Small intestine (tissue), 7 donors: ENCODE data around the gene FAM107B. TPM values are rescaled to one million over a fixed set of nuclear protein-coding genes. Genes with fewer than 3 reads are reported as not detected.

Experiments
- DNase-seq, 2 donors: peaks; one replicate each; pipeline versions ENCODE4 v3.0.0 to v3.0.0-alpha.2; 2013
- FAIRE-seq: peaks from 2 replicates; lab custom pipeline; 2012; peaks lifted over from hg19 to GRCh38; lab: Jason Lieb, UNC
- H3K27ac ChIP-seq, 3 donors: one replicate each; pipeline ENCODE4 v1.5.1; 2013; ENCODE audit warnings: low read length in 2 of 3, mild to moderate bottlenecking in 2 of 3, control low read depth in 1 of 3, inconsistent platforms in 1 of 3, low read depth in 1 of 3, moderate library complexity in 1 of 3
- H3K27me3 ChIP-seq, 3 donors: one replicate each; pipeline ENCODE4 v1.6.1; 2013; ENCODE audit warnings: low read length in 3 of 3, inconsistent platforms in 1 of 3; ENCODE audit not compliant: control insufficient read depth in 3 of 3, insufficient read depth in 3 of 3
- H3K36me3 ChIP-seq, 3 donors: one replicate each; pipeline ENCODE4 v1.6.1; 2013; ENCODE audit warnings: low read length in 3 of 3, inconsistent platforms in 1 of 3, low read depth in 1 of 3, mild to moderate bottlenecking in 1 of 3, moderate library complexity in 1 of 3; ENCODE audit not compliant: control insufficient read depth in 3 of 3, insufficient read depth in 2 of 3
- H3K4me1 ChIP-seq, 3 donors: one replicate each; pipeline ENCODE4 v1.6.1; 2013; ENCODE audit warnings: low read length in 2 of 3, inconsistent platforms in 1 of 3, low read depth in 1 of 3, mild to moderate bottlenecking in 1 of 3, moderate library complexity in 1 of 3; ENCODE audit not compliant: control insufficient read depth in 3 of 3, insufficient read depth in 2 of 3
- H3K4me3 ChIP-seq, 3 donors: one replicate each; pipeline ENCODE4 v1.5.1; 2013; ENCODE audit warnings: low read length in 3 of 3, control low read depth in 1 of 3, inconsistent platforms in 1 of 3, low read depth in 1 of 3, mild to moderate bottlenecking in 1 of 3, moderate library complexity in 1 of 3
- H3K9me3 ChIP-seq, 2 donors: one replicate each; pipeline ENCODE4 v1.6.1; 2013; ENCODE audit warnings: low read depth in 1 of 2, low read length in 1 of 2; ENCODE audit not compliant: control insufficient read depth in 2 of 2, insufficient read depth in 1 of 2
- WGBS, 3 donors: extraction: QIAGEN DNeasy Blood & Tissue Kit; methylation state at CpG; one replicate each; pipeline ENCODE4 v1.1.7; 2013; 5-methylcytosine and 5-hydroxymethylcytosine counted together
- polyA plus RNA-seq, 4 donors: library from polyadenylated mRNA; stranded (reverse) in 3 of 4; unstranded in 1 of 4; fragments of 200-250 nt in 3 of 4; fragments of 120-200 nt in 1 of 4; gene quantifications; one replicate each; pipeline versions ENCODE4 v1.2.1 to v1.2.3, GENCODE V29; 2013
- donor health status: healthy with polysubstance abuse.
- donor health status: control.
- donor health status: control.
- donor health status: Bipolar disorder and iron deficiency.
- donor health status: healthy.

FAM107B gene
- polyA plus RNA-seq, 4 donors = 33.3 to 50.5 (median 38.7) TPM

DNA sequence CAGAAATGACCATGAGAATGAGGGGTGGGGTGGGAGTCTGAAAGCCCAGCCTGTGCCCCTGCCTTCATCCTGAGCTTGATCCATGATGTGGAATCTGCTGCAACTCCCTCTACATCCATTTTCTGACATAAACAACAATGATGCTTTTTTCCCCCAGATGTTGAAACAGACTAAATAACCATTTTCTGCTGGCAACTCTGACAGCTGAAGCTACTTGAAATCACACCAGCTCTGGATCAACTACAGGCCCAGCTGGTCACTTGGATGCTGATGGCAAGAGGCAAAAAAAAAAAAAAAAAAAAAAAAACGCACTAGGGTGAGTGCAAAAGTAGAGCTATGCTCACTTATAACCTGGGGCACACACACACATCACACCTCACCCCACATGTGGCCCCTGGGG is 74.2 kb downstream of the FAM107B start:
- Histone ChIP-seq H3K4me3 (no peak overlapping the region), H3K36me3 (no peaks in the 10 kb centered on the region), H3K4me1 (no peaks in the 10 kb centered on the region), H3K27ac (no peak overlapping the region), H3K9me3 (peaks cover 0 to 7% of the 10 kb centered on the region in 2 donors), H3K27me3 (peaks cover 0 to 18% (median 0%) of the 10 kb centered on the region in 3 donors)
- no CpG with 5 or more reads among the region's 1 CpG for WGBS, 3 donors
- DNase-seq = no peak
- no peak for FAIRE-seq

DNA sequence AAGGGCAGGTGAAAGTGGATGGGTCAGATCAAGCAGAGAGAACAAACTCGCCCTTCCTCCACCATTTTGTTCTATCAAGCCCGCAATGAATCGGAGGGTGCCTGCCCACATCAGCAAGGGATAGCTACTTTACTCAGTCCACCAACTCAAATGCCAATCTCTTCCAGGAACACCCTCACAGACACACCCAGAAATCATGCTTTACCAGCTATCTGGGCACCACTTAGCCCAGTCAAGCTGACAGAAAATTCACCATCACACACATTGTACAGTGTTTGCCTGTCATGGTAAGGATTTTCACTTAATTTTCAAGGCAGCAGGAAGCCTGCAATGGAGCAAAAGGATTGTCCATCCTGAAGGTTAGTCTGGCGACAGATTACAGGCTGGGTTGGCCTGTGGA is 75.2 kb downstream of the FAM107B start:
- DNase-seq (no peak), FAIRE-seq (no peak)
- no peaks in the 10 kb centered on the region for H3K4me1 ChIP-seq
- no peak overlapping the region for H3K27ac ChIP-seq
- H3K9me3 ChIP-seq = peaks cover 0 to 7% of the 10 kb centered on the region in 2 donors
- H3K36me3 ChIP-seq = no peaks in the 10 kb centered on the region
- 98 to 99% (median 99%) methylated on average over 4 of the region's 4 CpGs for WGBS, 3 donors
- no peak overlapping the region for H3K4me3 ChIP-seq
- peaks cover 0 to 18% (median 0%) of the 10 kb centered on the region in 3 donors for H3K27me3 ChIP-seq

DNA sequence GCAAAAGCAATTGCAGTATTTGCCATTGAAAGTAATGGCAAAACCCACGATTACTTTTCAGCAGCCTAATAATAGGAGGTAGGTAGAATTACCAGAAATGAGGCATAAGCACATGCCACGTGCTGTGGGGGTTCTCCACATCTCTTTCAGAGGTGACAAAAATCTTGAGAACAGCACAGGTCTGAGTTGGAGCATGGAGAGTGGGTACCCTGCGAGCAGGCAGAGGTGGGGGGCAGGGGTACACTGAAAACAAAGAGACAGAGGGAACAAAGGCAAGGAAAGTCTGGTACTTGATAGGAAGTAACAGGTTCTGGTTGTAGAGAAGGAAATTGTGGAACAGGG is 75.9 kb downstream of the FAM107B start:
- Histone ChIP-seq H3K4me1 (no peaks in the 10 kb centered on the region), H3K4me3 (no peak overlapping the region), H3K27ac (no peak overlapping the region), H3K27me3 (peaks cover 0 to 22% (median 0%) of the 10 kb centered on the region in 3 donors), H3K9me3 (peaks cover 0 to 7% of the 10 kb centered on the region in 2 donors), H3K36me3 (no peaks in the 10 kb centered on the region)
- FAIRE-seq = no peak
- 51 to 69% (median 52%) methylated on average over 3 of the region's 3 CpGs for WGBS, 3 donors
- DNase-seq = no peak

DNA sequence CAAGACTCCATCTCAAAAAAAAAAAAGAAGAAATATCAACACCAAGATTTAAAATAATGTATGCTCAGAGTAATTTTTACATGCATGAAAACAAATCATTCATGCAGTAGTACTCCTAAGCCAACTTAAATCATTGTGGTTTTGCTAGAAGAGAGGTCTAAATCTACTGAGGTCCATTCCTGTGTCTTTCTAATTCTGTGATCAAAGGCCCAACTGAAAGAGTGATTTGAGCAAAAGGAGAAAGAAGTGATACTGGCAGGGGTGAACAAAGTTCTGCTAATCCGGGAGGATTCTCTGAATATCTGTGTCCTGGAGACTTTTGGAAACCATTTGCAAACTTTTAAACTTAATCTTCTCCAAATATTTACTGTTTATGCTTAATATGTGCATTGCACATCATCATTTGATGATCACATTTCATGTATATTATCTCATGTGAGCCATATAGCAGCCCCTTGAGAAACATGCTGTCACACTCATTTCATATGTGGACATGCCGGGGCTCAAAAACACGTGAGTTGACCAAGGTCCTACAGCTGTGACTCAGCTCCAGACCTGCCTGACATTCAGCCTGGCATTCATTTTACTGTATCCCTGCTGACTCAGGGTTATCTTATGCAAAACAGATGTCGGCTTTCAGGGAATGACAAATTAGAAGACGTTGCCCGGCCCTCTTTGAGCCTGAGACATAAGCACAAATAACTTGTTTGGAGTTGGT is 76.4 kb downstream of the FAM107B start:
- H3K4me3 ChIP-seq = no peak overlapping the region
- peaks cover 0 to 7% of the 10 kb centered on the region in 2 donors for H3K9me3 ChIP-seq
- 73 to 79% (median 75%) methylated on average over 6 of the region's 6 CpGs for WGBS, 3 donors
- DNase-seq (no peak), FAIRE-seq (no peak)
- no peaks in the 10 kb centered on the region for H3K36me3 ChIP-seq
- H3K27ac ChIP-seq = no peak overlapping the region
- H3K4me1 ChIP-seq = no peaks in the 10 kb centered on the region
- peaks cover 0 to 22% (median 0%) of the 10 kb centered on the region in 3 donors for H3K27me3 ChIP-seq

DNA sequence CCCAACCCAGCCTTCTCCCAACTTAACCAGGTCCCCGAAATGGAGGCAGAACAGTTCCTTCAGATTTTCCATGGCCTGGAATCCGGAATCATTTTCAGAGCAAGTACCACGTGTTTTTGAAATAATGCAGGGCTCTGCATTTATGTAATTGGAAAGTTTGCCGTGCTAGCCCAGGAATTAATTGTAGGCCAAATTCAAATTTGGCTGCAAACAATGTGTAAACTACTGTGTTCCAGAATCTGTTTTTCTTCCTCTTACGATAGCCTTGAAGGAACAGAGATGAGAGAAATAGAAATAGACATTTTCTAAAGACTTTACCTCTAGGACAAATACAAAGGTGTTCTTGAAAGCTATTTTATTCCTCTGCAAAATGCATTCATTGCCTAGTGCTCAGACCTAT is 77.4 kb downstream of the FAM107B start:
- 72 to 94% (median 88%) methylated on average over 5 of the region's 5 CpGs for WGBS, 3 donors
- FAIRE-seq = no peak

DNA sequence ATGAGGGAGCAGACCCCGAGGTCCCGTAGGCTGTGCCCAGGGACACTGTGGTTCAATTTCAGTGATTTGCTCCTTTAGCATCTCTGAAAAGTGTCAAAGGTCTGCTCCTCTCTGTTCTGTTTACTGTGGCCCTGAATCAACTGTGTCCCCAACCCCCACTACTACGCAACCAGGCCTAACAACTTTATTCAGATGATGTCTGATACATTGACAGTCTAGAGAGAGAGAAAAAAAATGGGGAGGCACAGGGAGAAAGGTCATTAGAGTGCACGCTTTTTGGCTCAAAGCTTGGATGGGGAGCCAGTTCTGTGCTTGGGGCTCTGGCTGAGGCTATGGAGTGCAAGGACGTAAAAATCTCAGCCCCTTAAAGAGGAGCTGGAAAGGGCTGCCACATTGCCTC is 77.9 kb downstream of the FAM107B start:
- H3K9me3 ChIP-seq = peaks cover 0 to 7% of the 10 kb centered on the region in 2 donors
- WGBS, 3 donors = 84 to 87% (median 84%) methylated on average over 5 of the region's 5 CpGs
- no peaks in the 10 kb centered on the region for H3K36me3 ChIP-seq
- H3K27me3 ChIP-seq = peaks cover 0 to 22% (median 0%) of the 10 kb centered on the region in 3 donors
- H3K4me1 ChIP-seq = peaks cover 0 to 7% (median 3%) of the 10 kb centered on the region in 3 donors
- no peak for FAIRE-seq
- no peak overlapping the region for H3K4me3 ChIP-seq
- H3K27ac ChIP-seq = no peak overlapping the region
- DNase-seq = no peak

More for the DNA sequence above, 77.4 kb downstream of the FAM107B start:
- H3K27ac ChIP-seq = no peak overlapping the region
- no peaks in the 10 kb centered on the region for H3K36me3 ChIP-seq
- no peak for DNase-seq
- no peak overlapping the region for H3K4me3 ChIP-seq
- H3K27me3 ChIP-seq = peaks cover 0 to 22% (median 0%) of the 10 kb centered on the region in 3 donors
- peaks cover 0 to 7% of the 10 kb centered on the region in 2 donors for H3K9me3 ChIP-seq
- H3K4me1 ChIP-seq = peaks cover 0 to 3% (median 0%) of the 10 kb centered on the region in 3 donors

DNA sequence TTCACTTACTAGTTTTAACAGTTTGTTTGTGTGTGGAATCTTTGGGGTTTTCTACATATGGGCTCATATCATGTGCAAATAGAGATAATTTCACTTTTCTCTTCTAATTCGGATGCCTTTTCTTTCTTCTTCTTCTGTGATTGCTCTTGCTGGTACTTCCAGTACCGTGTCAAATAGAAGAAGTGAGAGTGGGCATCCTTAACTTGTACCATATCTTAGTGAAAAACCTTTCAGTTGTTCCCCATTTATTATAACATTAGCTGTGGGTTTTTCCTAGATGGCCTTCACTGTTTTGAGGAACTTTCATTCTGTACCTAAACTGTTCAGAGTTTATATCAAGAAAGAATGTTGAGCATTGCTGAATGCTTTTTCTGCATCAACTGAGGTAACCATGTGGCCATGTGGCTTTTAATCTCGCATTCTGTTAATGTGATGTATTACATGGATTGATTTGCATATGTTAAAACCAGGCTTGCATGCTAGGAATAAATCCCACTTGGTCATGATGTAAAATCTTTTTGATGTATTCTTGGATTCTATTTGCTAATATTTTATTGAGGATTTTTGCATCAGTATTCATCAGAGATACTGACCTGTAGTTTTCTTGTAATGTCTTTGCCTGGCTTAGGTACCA is 78.7 kb downstream of the FAM107B start:
- Histone ChIP-seq H3K27me3 (peaks cover 0 to 22% (median 0%) of the 10 kb centered on the region in 3 donors), H3K9me3 (peaks cover 0 to 7% of the 10 kb centered on the region in 2 donors), H3K4me1 (peaks cover 0 to 10% (median 3%) of the 10 kb centered on the region in 3 donors), H3K4me3 (no peak overlapping the region), H3K27ac (no peak overlapping the region), H3K36me3 (no peaks in the 10 kb centered on the region)
- 89 to 91% (median 90%) methylated on average over 3 of the region's 3 CpGs for WGBS, 3 donors
- DNase-seq (no peak), FAIRE-seq (no peak)

DNA sequence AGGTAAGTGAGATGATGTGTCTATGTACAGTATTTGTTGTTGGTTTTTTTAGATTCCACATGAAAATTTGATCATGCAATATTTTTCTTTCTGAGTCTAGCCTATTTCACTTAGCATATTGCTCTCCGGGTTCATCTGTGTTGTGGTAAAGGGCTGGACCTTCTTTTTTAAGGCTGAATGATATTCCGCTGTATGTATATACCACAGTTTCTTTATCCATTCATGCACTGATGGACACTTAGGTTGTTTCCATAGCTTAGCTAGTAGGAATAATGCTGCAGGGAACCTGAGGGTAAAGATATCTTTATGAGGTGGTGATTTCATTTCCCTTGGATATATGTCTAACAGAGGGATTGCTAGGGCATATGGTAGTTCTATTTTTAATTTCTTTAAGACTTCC is 80.8 kb downstream of the FAM107B start:
- Histone ChIP-seq H3K9me3 (no peaks in the 10 kb centered on the region), H3K27ac (no peak overlapping the region), H3K4me1 (peaks cover 0 to 11% (median 3%) of the 10 kb centered on the region in 3 donors), H3K36me3 (no peaks in the 10 kb centered on the region), H3K27me3 (peaks cover 0 to 17% (median 0%) of the 10 kb centered on the region in 3 donors), H3K4me3 (no peak overlapping the region)
- FAIRE-seq (no peak), DNase-seq (no peak)
- WGBS, 3 donors = 78 to 97% (median 78%) methylated on average over 2 of the region's 2 CpGs
